Panc1 (cell line): ENCODE measurements around the gene COQ6. TPM values are rescaled to one million over a fixed set of nuclear protein-coding genes. Genes with fewer than 3 reads are reported as not detected.
A peak's percentile ranks its signal among the peaks of the same experiment; 100 is the strongest.

ENCODE experiments used
- ATAC-seq: fragments of 200-7000 bp; cut with Tn5 transposase; 2 replicates; pipeline ENCODE4 v1.9.1; 2020; ENCODE audit warnings: mild to moderate bottlenecking, moderate library complexity
- Bru-seq: library from RNA; stranded (reverse); fragments of 400-500 nt; gene quantifications from one replicate; lab custom pipeline; 2021; lab: Mats Ljungman, UMichigan
- BruChase-seq, 2 experiments: library from RNA; stranded (reverse); fragments of 400-500 nt; gene quantifications; one replicate each; lab custom pipeline; 2021; lab: Mats Ljungman, UMichigan
- BruUV-seq: library from RNA; stranded (reverse); fragments of 400-500 nt; replicated peaks from 2 replicates; lab custom pipeline; 2021; lab: Mats Ljungman, UMichigan
- CTCF ChIA-PET: fragments of 300-600 bp; sonication (Branson Sonifier 250); formaldehyde crosslinking; loops from one replicate; lab custom pipeline; 2022; ENCODE audit warnings: antibody characterized with exemption; lab: Charles Lee
- POLR2A ChIA-PET: fragments of 300-600 bp; sonication (Branson Sonifier 250); formaldehyde crosslinking; loops from one replicate; lab custom pipeline; 2022; ENCODE audit warnings: antibody characterized with exemption; lab: Charles Lee
- DNase-seq: peaks from one replicate; pipeline ENCODE4 v3.0.0-alpha.2; 2010; ENCODE audit warnings: low read depth, low spot score
- H3K27ac ChIP-seq: 2 replicates; pipeline ENCODE4 v1.5.1; 2011; ENCODE audit warnings: mild to moderate bottlenecking, low read length, inconsistent platforms
- H3K27me3 ChIP-seq: fragments of 200-500 bp; sonication (Bioruptor generic); 2 replicates; pipeline ENCODE4 v1.6.0; 2014; ENCODE audit warnings: low read length, inconsistent platforms; ENCODE audit not compliant: control insufficient read depth, insufficient read depth
- H3K36me3 ChIP-seq: fragments of 200-500 bp; sonication (Bioruptor generic); 2 replicates; pipeline ENCODE4 v1.5.1; 2014; ENCODE audit warnings: inconsistent platforms, mild to moderate bottlenecking, low read length, moderate library complexity; ENCODE audit not compliant: control insufficient read depth, insufficient read depth
- H3K4me1 ChIP-seq: 2 replicates; pipeline ENCODE4 v1.5.1; 2011; ENCODE audit warnings: inconsistent platforms, mild to moderate bottlenecking, low read length, moderate library complexity; ENCODE audit not compliant: control insufficient read depth, insufficient read depth
- H3K4me3 ChIP-seq, 2 experiments: 2 replicates each; pipeline ENCODE4 v1.5.1; 2011 to 2012; ENCODE audit warnings: low read depth in 2 of 2, low read length in 2 of 2, mild to moderate bottlenecking in 2 of 2, inconsistent platforms in 1 of 2, moderate library complexity in 1 of 2
- H3K9me3 ChIP-seq: fragments of 200-500 bp; sonication (Bioruptor generic); 2 replicates; pipeline ENCODE4 v1.5.1; 2014; ENCODE audit warnings: low read depth, mild to moderate bottlenecking, inconsistent platforms, low read length, moderate library complexity; ENCODE audit not compliant: control insufficient read depth, insufficient read depth
- POLR2AphosphoS5 ChIP-seq: IDR thresholded peaks from 2 replicates; pipeline ENCODE4 v1.6.1; 2012; ENCODE audit warnings: mild to moderate bottlenecking, low read depth, low read length, moderate library complexity
- SIN3A ChIP-seq: IDR thresholded peaks from 2 replicates; pipeline ENCODE4 v1.6.1; 2012; ENCODE audit warnings: low read depth, mild to moderate bottlenecking, low read length, moderate library complexity, borderline replicate concordance; ENCODE audit not compliant: insufficient read depth
- TCF7L2 ChIP-seq: IDR thresholded peaks from 2 replicates; pipeline ENCODE4 v1.6.1; 2011; ENCODE audit warnings: mild to moderate bottlenecking, low read depth, low read length, inconsistent platforms
- in situ Hi-C: cut with HindIII; loops from 2 replicates; pipeline ENCODE4 v1.10.0; 2016; ENCODE audit warnings: low sequenced_read_pairs, low pct_unique_long_range_greater_than_20kb
- intact Hi-C: fragments of 100-400 bp; cut with micrococcal nuclease; formaldehyde crosslinking; loops from one replicate; pipeline ENCODE4 v1.10.0; 2022; ENCODE audit not compliant: unreplicated experiment
- long read RNA-seq: library from polyadenylated mRNA; unstranded; transcript quantifications from one replicate; pipeline ENCODE4 v2.0.0, GENCODE V29; 2021; ENCODE audit not compliant: unreplicated experiment
- polyA plus RNA-seq: library from polyadenylated mRNA; unstranded; fragments of >200 nt; gene quantifications from one replicate; pipeline ENCODE4 v1.2.1, GENCODE V29; 2012; ENCODE audit warnings: missing spikeins; ENCODE audit not compliant: insufficient read length
- total RNA-seq: library from RNA; stranded (reverse); gene quantifications from one replicate; pipeline ENCODE4 v1.2.1, GENCODE V29; 2021; ENCODE audit not compliant: unreplicated experiment
- TF ChIP-seq, protein P1 (sequence below), 2 experiments: IDR thresholded peaks; 2 replicates each; pipeline ENCODE4 v1.6.1; 2011 to 2012; ENCODE audit warnings: low read depth in 2 of 2, control low read depth in 1 of 2, low read length in 1 of 2, mild to moderate bottlenecking in 1 of 2, moderate library complexity in 1 of 2; ENCODE audit not compliant: insufficient read depth in 1 of 2
- TF ChIP-seq, protein P2 (sequence below): fragments of 450-650 bp; IDR thresholded peaks from 2 replicates; pipeline ENCODE4 v1.5.1; 2017; ENCODE audit warnings: mild to moderate bottlenecking

The COQ6 gene
- total RNA-seq (18.5 TPM), Bru-seq, nascent RNA (percentile 59 among the genes with signal in this experiment), BruChase-seq, experiment 1, labeled RNA remaining after a 2-hour chase (percentile 57 among the genes with signal in this experiment), BruChase-seq, experiment 2, labeled RNA remaining after a 6-hour chase (percentile 56 among the genes with signal in this experiment)
- 22.8 TPM for polyA plus RNA-seq
- long read RNA-seq, transcript COQ6-201 (12 exons, 2,118 nt), result major isoform, 43 of 72 reads
- long read RNA-seq, partial matches to known transcripts, result 15 of 72 reads
- long read RNA-seq, other reads (novel, unspliced or antisense), result 13 of 72 reads

DNA sequence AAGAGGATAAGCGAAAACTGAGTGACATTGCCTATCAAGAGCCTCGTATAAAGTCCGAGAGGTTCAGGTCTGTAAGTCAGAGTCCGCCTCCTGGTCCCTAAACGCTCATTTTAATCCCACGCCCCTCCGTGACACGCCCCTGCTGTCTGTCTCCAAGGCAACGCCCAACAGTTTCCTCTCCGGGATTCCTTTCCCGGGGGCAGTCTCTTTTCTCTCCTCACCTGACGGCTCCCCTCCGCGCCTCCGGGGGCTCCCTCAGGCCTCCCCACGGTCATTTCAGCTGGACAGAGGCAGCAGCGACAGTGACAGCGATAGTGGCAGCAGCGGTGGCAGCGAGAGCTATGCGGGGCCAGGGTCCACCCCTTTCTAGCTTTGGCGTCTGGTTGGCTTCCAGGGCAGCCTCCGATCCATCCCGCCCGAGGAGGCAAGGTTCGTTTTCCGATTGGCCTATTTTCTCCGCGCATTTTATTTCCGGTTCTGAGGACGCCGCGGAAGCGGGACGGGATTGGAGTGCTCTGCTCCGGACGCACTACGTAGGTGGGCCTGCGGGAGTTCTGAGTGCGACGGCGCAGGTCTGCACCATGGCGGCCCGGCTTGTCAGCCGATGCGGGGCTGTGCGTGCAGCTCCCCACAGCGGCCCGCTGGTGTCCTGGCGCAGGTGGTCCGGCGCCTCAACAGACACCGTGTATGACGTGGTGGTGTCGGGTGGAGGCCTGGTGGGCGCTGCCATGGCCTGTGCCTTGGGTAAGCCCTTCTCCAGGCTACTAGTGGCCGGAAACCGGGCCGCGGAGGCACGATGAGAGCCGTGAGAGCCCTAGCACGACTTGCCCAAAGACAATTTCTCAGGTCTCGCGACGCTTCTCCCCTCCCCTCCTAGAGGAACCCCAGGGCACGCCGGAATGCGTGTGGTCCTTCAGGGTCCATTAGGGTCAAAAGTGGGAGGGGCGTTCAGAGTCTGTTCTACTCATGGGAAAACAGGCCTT is at the start of gene COQ6, which contains the start of gene FAM161B:
TSS of gene COQ6 (plus strand) at position 551 of the 983 bp plus-strand sequence. CDS start at position 582, 31 bp downstream.
TSS of gene FAM161B (minus strand) at position 343 of the 983 bp plus-strand sequence. CDS start at position 275, 68 bp downstream.
- Histone ChIP-seq H3K27me3 (no peaks in the 10 kb centered on the region), H3K36me3 (no peaks in the 10 kb centered on the region), H3K27ac (peak within 1 kb of the TSS; percentile 84), H3K4me1 (no peaks in the 10 kb centered on the region), H3K4me3 (peak within 1 kb of the TSS; percentile 81 to 91), H3K9me3 (no peaks in the 10 kb centered on the region)
- in situ Hi-C loops (no loop called here), intact Hi-C loops (no loop called here)
- ChIA-PET POLR2A (interaction anchor here (0.6 kb wide), 1 partner anchor 127 kb away, joined by 3 read pairs; no protein-coding TSS in a partner anchor), CTCF (interaction anchor here (0.6 to 0.7 kb wide), 2 partner anchors 86 to 123 kb away, joined by 4 to 7 read pairs; no protein-coding TSS in a partner anchor)
- DNase-seq, result peak; percentile 87
- no TSS peak for BruUV-seq
- ATAC-seq, result peak; percentile 98
- TF ChIP-seq SIN3A (peak; percentile 89; the same call in 1 of the 2 replicates), TCF7L2 (peak; percentile 49; the same call in 1 of the 2 replicates), POLR2AphosphoS5 (peak; percentile 71)
- TF ChIP-seq, protein P1, sequence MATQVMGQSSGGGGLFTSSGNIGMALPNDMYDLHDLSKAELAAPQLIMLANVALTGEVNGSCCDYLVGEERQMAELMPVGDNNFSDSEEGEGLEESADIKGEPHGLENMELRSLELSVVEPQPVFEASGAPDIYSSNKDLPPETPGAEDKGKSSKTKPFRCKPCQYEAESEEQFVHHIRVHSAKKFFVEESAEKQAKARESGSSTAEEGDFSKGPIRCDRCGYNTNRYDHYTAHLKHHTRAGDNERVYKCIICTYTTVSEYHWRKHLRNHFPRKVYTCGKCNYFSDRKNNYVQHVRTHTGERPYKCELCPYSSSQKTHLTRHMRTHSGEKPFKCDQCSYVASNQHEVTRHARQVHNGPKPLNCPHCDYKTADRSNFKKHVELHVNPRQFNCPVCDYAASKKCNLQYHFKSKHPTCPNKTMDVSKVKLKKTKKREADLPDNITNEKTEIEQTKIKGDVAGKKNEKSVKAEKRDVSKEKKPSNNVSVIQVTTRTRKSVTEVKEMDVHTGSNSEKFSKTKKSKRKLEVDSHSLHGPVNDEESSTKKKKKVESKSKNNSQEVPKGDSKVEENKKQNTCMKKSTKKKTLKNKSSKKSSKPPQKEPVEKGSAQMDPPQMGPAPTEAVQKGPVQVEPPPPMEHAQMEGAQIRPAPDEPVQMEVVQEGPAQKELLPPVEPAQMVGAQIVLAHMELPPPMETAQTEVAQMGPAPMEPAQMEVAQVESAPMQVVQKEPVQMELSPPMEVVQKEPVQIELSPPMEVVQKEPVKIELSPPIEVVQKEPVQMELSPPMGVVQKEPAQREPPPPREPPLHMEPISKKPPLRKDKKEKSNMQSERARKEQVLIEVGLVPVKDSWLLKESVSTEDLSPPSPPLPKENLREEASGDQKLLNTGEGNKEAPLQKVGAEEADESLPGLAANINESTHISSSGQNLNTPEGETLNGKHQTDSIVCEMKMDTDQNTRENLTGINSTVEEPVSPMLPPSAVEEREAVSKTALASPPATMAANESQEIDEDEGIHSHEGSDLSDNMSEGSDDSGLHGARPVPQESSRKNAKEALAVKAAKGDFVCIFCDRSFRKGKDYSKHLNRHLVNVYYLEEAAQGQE (IDR thresholded peaks at IDR 0.05; ENCODE audit: insufficient read depth in 1 of 2, low read depth in 2 of 2, low read length in 1 of 2), result peak; percentile 48 to 64; a peak in 1 of 4 replicates
- TF ChIP-seq, protein P2, sequence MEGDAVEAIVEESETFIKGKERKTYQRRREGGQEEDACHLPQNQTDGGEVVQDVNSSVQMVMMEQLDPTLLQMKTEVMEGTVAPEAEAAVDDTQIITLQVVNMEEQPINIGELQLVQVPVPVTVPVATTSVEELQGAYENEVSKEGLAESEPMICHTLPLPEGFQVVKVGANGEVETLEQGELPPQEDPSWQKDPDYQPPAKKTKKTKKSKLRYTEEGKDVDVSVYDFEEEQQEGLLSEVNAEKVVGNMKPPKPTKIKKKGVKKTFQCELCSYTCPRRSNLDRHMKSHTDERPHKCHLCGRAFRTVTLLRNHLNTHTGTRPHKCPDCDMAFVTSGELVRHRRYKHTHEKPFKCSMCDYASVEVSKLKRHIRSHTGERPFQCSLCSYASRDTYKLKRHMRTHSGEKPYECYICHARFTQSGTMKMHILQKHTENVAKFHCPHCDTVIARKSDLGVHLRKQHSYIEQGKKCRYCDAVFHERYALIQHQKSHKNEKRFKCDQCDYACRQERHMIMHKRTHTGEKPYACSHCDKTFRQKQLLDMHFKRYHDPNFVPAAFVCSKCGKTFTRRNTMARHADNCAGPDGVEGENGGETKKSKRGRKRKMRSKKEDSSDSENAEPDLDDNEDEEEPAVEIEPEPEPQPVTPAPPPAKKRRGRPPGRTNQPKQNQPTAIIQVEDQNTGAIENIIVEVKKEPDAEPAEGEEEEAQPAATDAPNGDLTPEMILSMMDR, result no peak

DNA sequence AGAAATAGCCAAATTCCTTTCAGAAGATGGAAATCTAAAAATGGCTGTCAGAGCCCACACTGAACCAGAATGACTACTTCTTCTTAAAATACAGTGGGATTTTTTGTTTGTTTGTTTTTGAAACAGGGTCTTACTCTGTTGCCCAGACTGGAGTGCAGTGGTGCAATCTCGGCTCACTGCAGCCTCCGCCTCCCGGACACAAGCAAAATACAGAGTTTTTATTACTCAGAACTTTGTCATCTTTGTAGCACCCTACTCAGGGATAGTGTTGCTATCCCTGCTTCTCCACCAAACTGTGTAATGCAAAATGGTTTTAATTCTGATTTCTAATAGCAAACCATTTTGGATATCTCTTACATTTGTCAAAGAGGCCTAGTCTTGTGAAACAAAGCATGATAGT is 47.1 kb upstream of the COQ6 start:
- Histone ChIP-seq H3K4me1 (no peaks in the 10 kb centered on the region), H3K9me3 (no peaks in the 10 kb centered on the region), H3K36me3 (peaks cover 28% of the 10 kb centered on the region), H3K27me3 (no peaks in the 10 kb centered on the region), H3K4me3 (no peak overlapping the region), H3K27ac (no peak overlapping the region)
- intact Hi-C loops (no loop called here), in situ Hi-C loops (no loop called here)
- POLR2A ChIA-PET, result interaction anchor here (0.6 kb wide), 1 partner anchor 44 kb away, joined by 3 read pairs; no protein-coding TSS in a partner anchor
- CTCF ChIA-PET, result no interaction called here
- TF ChIP-seq SIN3A (no peak), POLR2AphosphoS5 (no peak)
- DNase-seq (no peak), ATAC-seq (no peak)
- BruUV-seq, result no TSS peak
